HG02885 (cell line): ENCODE data around the gene USP12.

Experiments
- ATAC-seq: cut with Tn5 transposase; IDR thresholded peaks from one replicate; pipeline ENCODE4 v1.9.1; 2021; ENCODE audit warnings: mild to moderate bottlenecking; ENCODE audit not compliant: unreplicated experiment, poor library complexity

Gene USP12

DNA sequence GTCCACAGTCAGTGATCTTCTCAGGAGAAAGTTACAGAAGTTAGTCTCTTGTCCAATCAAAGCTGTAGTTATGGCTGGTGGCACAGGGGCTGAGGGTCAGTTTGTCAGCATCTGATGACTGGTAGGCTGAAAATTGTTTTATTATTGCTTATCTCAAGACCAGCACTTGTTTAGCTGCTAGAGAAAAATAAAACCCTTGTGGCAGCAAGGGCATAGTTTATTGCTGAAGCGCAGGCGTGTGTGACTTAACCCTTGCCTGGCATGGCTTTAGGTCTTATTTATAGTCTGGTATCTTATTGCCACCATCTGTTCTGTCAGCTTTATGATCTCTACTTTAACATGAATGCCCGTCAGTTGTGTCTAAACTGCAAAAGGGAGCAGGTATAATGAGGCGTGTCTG lies 154.7 kb downstream of the USP12 start:
- ATAC-seq = no peak
